NB4 (cell line): ENCODE results near the gene SMYD3.
"Not testable (repeated sequence)": the region's sequence is repeated elsewhere in the genome, so short reads cannot be mapped to it uniquely, and the experiment has no call there.

Experiments used
- DNase-seq: peaks from one replicate; pipeline ENCODE4 v3.0.0; 2010; ENCODE audit warnings: low read depth
- H3K4me3 ChIP-seq: one replicate; pipeline ENCODE4 v1.5.1; 2011; ENCODE audit warnings: mild to moderate bottlenecking, low read depth, low read length, moderate library complexity
- CTCF ChIP-seq: IDR thresholded peaks from one replicate; pipeline ENCODE4 v1.5.1; 2012; ENCODE audit warnings: low read depth, low read length
- MAX ChIP-seq: IDR thresholded peaks from 2 replicates; pipeline ENCODE4 v1.6.1; 2011; ENCODE audit warnings: low read depth, low read length
- MYC ChIP-seq: IDR thresholded peaks from 2 replicates; pipeline ENCODE4 v1.6.1; 2011; ENCODE audit warnings: low read depth, low read length
- POLR2A ChIP-seq: IDR thresholded peaks from 2 replicates; pipeline ENCODE4 v1.6.1; 2011; ENCODE audit warnings: mild to moderate bottlenecking; ENCODE audit not compliant: insufficient read length; ENCODE audit errors: extremely low read depth

The SMYD3 gene

DNA sequence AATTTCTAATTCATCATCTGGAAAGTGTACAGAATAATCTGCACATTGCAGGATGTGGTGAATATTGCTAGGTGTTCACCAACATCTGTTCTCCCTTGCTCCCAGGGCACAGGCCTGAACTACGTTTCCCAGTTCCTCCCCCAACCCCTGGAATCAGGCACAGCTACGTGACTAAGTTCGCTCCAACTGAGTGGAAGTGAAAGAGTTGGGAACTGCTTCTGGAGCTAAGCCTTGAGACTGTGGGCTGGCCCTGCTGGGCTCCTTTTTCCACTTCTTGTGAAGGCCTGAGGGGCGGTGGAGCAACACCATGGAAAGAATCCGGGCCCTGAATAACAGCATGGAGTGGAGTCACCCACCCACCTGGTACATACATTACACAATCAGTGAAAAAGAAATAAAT, 534.6 kb downstream of the SMYD3 start:
- DNase-seq, result no peak
- no peak overlapping the region for H3K4me3 ChIP-seq
- no peak for TF ChIP-seq MAX
- TF ChIP-seq POLR2A, result no peak
- no peak for TF ChIP-seq MYC
- TF ChIP-seq CTCF, result no peak

DNA sequence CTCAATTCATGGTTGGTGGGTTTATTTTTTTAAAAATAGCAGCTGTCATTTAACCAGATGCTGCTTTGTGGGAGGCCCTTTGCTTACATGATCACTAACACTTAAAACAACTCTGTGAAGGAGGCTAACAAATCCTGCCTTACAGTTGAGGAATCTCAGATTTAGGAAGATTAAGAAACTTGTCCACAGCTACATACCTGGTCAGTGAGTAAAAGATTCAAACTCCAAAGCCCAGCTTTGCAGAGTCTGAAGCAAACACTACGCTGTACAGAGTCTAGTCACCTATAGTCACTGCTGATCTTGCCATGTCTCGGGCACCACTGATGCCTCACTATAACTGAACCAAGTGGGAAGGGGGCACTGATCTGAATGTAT, 535.4 kb downstream of the SMYD3 start:
- TF ChIP-seq CTCF (no peak), POLR2A (no peak), MAX (no peak), MYC (no peak)
- no peak overlapping the region for H3K4me3 ChIP-seq
- no peak for DNase-seq

DNA sequence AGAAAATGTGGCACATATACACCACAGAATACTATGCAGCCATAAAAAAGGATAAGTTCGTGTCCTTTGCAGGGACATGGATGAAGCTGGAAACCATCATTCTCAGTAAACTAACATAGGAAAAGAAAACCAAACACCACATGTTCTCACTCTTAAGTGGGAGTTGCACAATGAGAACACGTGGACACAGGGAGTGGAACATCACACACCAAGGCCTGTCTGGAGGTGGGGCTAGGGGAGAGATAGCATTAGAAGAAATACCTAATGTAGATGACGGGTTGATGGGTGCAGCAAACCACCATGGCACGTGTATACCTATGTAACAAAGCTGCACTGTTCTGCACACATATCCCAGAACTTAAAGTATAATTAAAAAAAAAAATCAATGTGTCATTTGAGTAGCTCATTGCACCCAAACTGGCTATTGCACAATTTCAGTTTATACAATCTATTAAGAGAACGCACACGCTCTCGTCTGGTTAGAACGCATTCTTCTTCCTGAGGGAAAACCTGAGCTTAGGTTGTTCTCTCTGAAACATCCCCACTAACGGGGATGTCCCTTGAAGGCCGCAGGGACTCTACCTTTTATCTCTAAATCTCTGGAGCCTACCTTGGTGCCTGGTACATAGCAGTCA, 535.9 kb downstream of the SMYD3 start:
- not testable (repeated sequence) for H3K4me3 ChIP-seq, DNase-seq

DNA sequence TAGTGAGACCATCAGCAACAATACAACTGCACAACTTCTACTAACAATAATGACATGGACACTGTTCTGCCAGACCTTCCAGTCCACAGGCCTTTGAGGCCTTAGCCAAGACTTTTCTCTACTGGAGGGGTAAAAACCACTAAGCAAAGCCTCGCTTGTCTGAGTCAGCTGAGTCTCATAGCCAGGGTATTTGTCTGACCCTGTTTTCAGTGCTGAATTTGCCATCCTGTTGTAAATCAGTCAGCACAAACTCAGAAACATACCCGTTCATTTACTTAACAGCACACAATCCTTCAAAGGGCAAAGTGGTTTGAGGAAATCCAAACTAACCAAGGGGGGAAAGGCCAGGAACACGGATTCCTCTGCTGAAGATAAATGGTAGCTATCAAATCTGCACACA, 537.8 kb downstream of the SMYD3 start:
- TF ChIP-seq POLR2A (no peak), CTCF (no peak)
- no peak overlapping the region for H3K4me3 ChIP-seq
- DNase-seq, result no peak

GRCh38 chr1:245968775-245969174, 538.3 kb downstream of the SMYD3 start:
- TF ChIP-seq MYC, result no peak
- TF ChIP-seq POLR2A, result no peak
- no peak for TF ChIP-seq MAX
- no peak for TF ChIP-seq CTCF
- H3K4me3 ChIP-seq, result no peak overlapping the region
- no peak for DNase-seq

DNA sequence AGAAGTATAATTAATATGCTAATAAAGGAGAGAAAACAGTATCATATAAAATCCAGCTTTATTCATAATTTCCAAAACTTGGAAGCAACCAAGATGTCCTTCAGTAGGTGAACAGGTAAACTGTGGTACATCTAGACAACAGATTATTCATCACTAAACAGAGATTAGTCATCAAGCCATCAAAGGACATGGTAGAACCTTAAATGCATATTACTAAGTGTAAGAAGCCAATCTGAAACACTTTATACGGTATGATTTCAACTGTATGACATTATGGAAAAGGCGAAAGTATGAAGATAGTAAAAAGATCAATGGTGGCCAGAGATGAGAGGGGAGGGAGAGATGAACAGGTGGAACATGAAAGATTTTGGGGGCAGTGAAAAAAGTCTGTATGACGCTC, 541.7 kb downstream of the SMYD3 start:
- DNase-seq, result no peak
- TF ChIP-seq POLR2A, result no peak
- TF ChIP-seq MAX, result no peak
- no peak for TF ChIP-seq MYC
- no peak for TF ChIP-seq CTCF
- H3K4me3 ChIP-seq, result no peak overlapping the region
